GM21723 (cell line): Measurements from ENCODE around the gene KCNQ1.
"Not testable (repeated sequence)": the region's sequence is repeated elsewhere in the genome, so short reads cannot be mapped to it uniquely, and the experiment has no call there.

Experiments used
- ATAC-seq: cut with Tn5 transposase; IDR thresholded peaks from one replicate; pipeline ENCODE4 v1.9.1; 2021; ENCODE audit warnings: mild to moderate bottlenecking, moderate library complexity; ENCODE audit not compliant: unreplicated experiment

The KCNQ1 gene

DNA sequence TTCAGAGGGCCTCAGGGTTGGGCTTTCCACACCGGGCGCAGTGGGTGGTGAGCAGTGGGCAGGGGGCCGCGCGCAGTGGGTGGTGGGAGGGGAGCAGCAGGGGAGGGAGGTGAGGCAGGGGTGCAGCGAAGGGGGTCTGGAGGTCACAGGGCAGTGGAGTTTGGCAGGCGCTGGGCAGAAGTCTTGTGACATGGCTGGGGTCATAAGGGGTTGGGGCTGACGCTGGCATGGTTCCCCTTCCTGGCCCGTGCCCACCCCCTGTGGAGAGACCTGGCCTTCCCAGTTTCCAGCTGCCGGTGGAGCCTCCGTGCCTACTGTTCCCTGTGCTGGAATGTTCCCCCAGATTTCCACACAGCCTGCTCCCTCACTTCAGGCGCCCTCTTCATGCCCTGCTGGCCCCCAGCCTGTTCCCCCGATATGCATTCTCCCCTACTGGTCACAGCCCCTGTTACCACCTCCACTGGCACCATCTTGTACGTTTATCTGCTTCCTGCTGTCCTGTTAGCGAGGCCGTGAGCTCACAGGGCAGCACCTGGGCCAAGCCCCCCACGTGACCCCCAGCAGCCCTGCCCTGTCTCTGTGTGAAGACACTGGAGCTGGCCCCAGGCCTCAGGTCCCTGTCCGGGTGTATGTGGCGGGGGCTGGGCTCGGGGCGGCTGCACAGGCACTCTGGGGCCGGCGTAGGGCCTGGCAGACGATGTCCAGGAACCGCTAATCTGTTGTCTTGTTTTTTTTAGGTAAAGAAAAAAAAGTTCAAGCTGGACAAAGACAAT is 143.4 kb downstream of the KCNQ1 start:
- no peak for ATAC-seq

DNA sequence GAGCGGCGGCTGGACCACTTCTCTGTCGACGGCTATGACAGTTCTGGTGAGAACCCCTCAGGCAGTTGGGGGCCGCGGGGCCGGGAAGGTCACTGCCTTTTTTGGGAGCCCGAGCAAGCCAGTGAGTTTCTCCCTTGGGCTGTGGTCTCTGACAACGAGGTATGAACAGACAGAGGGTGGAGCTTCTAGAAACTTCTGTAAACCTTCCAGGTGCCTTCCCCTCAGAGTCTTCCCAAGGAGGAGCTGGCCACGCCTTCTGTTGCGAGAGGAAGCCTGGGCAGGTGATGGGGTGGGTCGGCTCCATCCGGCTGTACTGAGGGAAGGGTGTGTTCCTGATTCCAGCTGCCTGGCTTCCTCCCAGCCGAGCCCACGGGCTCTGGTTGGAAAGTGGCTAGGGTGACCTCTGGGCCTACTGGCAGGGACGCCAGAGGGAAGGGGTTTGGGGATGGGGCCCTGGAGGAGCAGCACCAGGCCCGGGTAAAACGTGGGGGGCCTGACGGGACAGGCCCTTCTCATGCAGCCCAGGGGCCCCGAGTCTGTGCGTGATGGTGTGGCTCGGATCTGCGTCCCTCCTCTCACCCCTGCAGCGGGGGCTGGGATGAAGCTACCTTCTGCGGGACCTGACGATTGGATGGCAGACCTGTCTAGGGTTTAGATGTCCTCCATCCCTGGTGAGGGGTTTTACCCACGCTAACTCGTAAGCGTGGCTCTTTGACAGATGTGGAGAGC is 144.2 kb downstream of the KCNQ1 start:
- ATAC-seq: no peak

DNA sequence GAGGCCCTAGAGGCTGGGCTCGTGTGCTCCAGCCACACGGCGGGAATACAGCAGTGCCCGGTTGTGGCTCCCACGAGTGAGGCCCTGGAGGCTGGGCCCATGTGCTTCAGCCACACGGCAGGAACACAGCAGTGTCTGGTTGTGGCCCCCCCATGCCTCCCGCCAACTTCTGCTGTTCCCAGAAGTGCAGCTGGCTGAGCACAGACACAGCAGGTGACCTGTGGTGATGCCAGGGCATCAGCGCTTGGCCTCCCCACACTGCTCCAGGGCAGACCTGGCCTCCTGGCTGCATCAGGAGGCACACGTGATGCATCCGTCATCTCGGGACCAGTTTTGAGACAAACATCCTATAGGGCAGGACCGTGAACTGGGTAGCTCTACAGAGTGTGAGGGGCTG is 144.7 kb downstream of the KCNQ1 start:
- ATAC-seq: no peak

DNA sequence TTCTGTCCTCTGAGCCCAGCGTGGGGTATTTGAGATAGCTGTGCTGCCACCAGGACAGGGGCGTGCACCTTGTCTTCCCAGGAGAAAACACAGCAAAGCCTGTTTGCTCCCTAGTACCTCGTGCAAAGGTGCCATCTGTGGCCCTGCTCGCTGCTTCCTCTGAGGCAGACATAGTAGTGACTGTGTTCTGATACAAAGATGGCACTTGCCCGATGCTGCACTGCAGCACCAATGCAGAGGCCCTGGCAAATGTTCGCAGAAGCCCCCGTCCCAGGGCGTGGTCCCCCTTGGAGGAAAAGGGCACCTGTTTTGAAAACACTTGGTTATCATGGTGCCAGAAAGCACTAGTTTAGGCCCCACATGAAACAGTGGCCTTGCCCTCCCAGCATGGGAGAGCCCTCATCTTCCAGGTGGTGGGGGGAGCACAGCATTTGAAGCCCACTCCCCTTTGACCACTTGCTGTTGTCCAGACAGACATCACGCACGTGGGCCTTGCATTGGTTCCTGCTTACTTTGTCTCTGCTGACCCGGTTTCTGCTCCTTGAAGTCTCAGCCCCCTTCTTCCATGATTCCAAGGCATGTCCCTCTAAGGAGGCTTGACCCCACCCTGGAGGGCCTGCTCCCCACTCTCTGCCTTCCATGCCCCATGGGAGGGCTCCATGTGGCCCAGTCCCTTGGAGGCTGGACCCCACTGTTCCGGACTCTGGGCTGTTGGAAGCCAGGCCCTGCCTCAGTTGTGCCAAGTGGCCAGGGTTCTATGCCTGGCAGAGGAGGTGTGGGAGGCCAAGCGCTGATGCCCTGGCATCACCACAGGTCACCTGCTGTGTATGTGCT is 145.5 kb downstream of the KCNQ1 start:
- no peak for ATAC-seq

DNA sequence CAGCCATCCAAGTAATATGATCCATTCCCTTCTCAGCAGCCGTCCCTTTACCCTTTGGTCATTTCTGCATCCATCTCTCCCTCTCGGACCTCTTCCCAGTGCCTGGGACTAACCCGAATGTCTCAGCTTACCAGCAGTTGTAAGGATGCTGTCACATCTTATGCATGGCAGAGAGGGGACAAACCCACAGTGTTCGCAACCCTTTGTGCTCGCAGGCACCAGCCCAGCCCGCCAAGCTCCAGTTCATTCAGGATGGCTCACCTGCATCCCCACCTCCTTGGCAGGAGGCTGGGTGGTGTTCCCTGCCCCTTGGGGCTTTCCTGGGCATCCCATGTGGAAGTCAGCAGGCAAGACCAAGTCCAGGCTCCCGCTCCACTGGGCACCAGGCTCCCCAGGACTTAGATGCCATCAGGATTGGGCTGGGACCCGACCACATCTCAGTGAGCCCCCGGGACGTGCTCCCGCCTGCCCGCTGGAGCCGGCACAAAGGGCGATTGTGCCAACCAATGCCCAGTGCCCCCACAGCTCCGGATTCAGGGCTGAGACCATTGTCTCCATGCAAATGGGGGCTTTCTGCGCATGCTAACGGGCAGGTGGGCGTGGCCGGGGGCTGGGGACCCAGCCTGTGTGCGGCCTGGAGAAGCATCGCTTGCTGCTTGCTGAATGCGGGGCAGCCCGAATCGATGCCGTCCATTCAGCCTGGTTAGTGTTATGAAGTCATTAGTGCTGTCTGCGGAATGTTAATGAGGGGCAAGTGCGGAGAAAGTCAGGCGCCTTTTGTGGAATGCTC is 146.4 kb downstream of the KCNQ1 start:
- no peak for ATAC-seq

DNA sequence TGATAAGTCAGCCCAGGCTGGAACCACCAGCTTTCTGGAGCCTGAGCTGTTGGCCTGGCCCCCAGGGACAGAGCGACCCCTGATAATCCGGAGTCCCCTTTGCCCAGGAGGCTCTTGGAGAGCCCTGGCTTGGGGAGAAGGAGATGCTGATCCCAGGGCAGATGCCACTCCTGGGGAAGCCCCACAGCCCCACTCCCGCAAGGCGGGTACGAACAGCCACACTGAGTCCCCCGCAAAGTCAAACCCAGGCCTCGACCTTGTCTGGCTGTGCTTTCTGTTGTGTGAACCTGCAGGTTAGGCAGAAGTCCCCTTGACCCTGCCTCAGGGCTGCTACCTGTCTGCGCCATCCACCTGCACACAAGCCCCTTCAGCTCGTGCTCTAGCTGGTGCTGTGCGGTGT is 147.0 kb downstream of the KCNQ1 start:
- no peak for ATAC-seq

DNA sequence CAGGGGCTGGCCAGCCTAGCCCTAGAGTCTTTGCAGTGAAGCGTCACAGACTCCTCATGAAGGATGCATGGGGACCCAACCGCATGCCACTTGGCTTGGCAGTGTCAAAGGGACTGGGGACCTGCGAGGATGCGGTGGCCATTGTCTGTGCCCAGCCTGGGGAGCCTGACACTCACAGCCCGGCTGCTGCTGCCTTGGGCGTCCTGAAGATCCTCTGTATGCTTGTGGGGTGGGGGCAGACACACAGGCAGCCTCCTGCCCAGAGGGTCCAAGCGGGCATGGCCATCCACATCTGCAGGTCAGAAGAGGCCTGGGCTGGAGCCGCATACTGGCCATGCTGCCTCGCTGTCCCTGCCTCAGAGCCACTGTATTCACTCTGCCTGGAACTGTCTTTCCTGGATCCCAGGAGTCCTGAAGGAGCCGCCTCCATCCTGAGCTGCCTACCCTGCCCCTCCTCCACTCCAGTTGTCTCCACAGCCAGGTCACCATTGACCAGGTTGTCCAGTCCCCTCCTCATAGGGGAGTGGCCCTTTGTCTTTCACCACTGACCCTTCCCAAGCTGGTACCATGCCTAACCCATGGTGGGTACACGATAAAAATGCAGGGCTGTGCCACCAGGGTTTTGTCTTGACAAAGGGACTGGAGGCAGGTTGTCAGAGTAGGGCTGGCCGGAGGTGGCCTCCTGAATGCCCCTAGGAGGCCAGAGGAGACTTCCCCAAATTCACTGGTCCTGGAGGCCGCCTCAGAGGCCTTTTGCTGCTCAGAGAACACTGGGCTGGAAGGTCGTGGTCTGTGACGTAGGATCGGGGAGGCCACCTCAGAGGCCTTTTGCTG is 148.0 kb downstream of the KCNQ1 start:
- no peak for ATAC-seq

DNA sequence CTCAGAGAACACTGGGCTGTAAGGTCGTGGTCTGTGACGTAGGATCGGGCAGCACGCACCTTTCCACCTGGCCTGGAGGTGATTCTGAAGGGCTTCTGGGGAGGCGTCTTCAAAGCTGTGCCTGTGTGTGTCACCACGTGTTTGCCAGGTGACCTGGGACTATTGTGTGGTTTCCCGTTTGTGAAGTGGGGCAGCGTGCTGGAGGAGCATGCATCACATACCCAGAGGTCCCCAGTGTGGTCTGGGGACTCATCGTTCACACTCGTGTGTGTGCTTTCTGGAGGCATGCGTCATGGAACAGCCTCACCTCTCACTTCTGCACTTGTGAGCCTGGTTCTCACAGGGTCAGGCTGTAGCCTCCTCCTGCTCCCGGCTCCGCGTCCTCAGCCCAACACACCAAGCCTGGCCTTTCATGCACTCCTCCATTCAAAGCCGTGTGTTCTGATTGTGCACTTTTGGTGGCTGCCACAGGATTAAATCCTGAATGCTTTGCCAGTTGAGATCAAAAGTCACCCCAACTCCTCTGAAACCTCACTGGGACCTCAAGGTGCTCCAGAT is 148.7 kb downstream of the KCNQ1 start:
- ATAC-seq: no peak

DNA sequence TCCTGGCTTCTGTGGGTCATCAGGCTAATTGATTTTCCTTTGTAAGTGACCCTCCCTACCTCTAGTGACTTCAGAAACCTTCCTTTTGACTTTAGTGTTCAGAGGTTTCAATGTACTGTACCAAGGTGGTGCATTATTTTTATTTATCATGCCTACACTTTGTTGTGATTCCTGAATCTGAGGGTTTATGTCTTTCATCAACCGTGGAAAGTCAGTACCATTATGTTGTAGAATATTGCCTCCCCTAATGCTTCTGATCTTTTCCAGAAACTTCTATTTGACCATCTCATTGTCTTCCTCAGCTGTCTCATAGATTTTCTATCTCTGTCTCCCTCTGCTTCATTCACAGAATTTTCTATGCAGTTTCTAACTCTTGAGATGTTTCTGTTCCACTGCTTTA is 149.5 kb downstream of the KCNQ1 start:
- ATAC-seq: no peak

DNA sequence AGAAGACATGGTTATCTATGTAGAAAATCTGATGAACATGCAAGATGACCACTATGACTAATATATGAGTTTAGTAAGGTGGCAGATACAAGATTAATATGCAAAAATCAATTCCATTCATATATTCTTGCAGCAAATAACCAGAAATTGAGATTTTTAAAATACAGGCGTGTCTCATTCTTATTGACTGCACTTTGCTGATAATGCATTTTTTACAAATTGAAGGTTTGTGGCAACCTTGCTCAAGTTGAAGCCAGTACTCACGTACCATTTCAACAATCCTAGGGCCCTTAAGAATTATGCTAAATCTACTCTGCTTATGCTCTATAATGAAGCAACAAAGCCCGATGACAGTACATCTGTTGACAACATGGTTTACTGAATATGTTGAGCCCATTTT is 150.4 kb downstream of the KCNQ1 start:
- no peak for ATAC-seq

DNA sequence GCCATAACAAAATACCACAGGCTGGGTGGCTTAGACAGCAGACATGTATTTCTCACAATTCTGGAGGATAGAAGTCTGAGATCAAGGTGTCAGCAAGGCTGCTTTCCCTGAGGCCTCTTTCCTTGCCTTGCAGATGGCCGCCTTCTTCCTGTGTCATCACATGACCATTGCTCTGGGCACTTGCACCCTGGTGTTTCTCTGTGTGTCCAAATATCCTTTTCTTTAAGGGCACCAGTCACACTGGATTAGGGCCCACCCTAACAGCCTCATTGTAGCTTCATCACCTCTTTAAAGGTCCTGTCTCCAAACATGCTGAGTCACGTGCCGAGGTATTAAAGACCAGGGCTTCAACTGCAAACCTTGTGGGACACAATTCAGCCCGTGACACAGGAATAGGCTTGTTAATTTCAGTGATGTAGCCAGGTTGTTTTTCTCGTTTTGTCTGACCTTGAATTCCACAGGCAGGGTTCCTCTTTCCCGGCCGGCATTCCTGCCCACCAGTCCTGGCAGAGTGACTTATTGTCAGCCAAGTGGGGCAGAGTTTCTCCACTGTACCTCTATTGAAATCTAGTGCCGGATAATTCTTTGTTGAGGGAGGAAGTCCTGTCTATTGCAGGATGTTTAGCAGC is 154.9 kb downstream of the KCNQ1 start:
- ATAC-seq: no peak

DNA sequence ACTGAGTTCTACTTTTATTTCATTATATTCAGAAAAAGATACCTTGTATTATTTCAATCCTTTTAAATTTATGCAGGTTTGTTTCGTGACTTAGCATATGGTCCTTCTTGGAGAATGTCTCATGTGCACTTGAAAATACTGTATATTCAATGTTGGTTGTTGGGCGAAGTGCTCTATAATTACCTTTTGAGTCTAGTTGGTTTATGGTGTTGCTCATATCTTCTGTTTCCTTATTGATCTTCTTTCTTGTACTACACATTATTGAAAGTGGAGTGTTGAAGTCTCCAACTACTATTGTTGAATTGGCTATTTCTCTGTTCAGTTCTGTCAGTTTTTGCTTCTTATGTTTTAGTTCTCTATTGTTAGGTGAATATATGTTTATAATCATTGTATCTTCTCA is 164.5 kb downstream of the KCNQ1 start:
- no peak for ATAC-seq

DNA sequence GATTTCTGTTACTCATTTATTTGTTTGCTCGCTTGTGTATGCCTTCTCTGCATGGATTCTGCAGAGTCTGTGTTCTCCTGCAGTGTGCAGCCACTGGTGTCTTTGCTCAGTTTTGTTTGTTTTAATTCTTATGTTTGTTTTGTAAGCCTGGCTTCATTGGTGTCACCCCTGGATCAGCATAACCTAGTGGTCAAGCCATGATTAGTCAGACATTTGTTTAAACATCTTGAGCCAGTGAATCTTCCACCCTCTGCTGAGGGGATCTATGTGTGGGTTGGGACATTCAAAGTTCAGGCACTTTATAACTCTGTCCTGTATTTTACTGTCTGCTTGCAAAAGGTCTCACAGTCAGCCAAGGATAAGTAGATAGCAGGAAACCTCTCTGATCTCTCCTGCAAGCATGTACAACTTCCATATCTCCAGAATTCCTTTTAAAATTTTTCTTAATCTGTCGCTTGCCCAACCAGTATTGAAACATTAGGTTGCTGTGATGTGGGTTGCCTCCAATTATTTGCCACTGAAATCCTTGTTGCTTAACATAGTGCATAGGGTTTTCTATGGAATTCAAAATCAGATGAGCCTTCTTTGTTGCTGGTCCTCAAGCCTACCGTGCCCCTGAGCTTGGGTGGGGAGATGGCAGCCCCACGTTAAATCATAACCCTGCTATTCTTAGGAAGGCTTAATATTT is 168.2 kb downstream of the KCNQ1 start:
- no peak for ATAC-seq

DNA sequence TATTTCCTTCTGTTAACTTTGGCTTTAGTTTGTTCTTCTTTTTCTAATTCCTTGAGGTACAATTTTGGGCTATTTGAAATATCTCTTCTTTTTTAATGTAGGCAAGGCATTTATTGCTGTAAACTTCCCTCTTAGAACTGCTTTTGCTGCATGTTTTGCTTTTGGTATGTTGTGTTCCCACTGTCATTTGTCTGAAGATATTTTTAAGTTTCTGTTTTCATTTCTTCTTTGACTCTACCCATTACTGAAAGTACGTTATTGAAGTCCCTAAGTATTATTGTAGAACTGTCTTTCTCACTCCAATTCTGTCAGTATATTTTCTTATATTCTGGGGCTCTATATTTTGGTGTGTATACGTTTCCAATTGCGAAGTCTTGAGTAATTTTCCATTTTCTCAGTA is 177.1 kb downstream of the KCNQ1 start:
- peak; percentile 78 for ATAC-seq

DNA sequence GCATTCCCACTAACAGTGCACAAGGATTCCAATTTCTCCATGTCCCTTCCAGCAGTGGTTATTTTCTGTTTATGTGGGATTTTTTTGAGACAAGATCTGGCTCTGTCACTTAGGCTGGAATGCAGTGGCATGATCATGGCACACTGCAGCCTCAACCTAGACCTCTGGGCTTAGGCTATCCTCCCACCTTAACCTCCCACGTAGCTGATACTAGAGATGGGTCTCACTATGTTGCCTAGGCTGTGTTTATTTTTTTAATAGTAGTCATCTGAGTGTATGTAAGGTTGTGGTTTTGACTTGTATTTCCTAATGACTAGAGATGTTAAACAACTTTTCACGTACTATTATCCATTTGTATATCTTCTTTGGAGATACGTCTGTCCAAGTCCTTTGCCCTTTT is 180.4 kb downstream of the KCNQ1 start:
- no peak for ATAC-seq

DNA sequence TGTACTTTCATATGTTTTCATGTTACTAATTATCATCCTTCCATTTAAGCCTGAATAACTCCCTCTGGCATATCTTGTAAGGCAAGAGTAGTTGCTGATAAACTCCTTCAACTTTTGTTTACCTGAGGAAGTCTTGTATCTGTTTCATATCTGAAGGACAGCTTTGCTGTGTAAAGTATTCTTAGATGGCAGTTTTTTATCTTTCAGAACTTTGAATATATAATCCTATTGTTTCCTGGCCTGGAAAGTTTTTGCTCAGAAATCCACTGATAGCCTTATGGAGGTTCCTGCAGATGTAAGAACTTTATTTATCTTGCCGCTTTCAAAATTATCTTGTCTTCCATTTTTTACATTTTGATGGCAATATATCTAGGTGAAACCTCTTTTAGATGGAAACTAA is 185.9 kb downstream of the KCNQ1 start:
- no peak for ATAC-seq

DNA sequence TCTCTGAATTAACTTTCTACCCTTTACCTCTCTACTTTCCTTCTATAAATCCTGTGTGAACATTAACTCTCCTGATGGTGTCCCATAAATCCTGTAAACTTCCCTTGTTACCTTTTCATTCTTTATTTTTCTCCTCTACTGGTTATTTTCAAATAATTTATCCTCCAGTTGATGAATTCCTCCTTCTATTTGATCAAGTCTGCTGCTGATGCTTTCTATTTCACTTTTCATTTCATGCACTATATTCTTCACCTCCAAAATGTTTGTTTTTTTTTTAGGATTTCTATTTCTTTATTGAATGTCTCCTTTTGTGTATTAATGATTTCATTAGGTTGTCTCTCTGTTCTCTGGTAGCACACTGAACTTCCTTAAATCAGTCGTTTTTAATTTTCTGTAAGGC is 186.4 kb downstream of the KCNQ1 start:
- no peak for ATAC-seq

DNA sequence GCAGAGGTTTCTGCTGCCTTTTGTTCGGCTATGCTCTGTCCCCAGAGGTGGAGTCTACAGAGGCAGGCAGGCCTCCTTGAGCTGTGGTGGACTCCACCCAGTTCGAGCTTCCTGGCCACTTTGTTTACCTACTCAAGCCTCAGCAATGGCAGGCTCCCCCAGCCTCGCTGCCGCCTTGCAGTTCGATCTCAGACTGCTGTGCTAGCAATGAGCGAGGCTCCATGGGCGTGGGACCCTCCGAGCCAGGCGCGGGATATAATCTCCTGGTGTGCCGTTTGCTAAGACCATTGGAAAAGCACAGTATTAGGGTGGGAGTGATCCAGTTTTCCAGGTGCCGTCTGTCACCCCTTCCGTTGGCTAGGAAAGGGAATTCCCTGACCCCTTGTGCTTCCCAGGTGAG is 195.0 kb downstream of the KCNQ1 start:
- not testable (repeated sequence) for ATAC-seq

DNA sequence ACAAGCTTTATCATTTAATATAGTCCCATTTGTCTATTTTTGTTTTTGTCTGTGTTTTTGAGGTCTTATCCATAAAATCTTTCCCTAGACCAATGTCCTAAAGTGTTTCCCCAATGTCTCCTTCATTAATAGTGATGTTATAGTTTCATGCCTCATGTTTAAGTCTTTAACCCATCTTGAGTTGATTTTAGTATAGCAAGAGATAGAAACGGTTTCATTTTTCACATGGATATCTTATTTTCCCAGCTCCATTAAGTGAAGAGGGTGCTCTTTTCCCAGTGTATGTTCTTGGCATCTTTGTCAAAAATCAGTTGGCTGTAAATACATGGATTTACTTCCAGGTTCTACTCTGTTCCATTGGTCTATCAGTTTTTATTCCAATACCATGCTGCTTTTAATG is 196.8 kb downstream of the KCNQ1 start:
- ATAC-seq: no peak
